ENCODE measurements around the gene NPTXR. TPM values are rescaled to one million over a fixed set of nuclear protein-coding genes. Genes with fewer than 3 reads are reported as not detected.

The NPTXR gene
- total and polyA plus RNA-seq, 2 donors (not counting 3 experiments of a cell fraction or from before 2014, with no cell fraction given), result 0.37 to 0.73 TPM

- dilution Hi-C loops (cut with MboI; ENCODE audit: extremely low pct_ligation_motif_present, low sequenced_read_pairs), result no loop called here
- H3K79me2 ChIP-seq (ENCODE audit: control insufficient read depth, insufficient read depth, low read length), result no peaks in the 10 kb centered on the region
- no TSS peak for BruUV-seq (replicated peaks)
- CTCF ChIA-PET, result interaction anchor here (1.0 kb wide), 1 partner anchor 113 kb away, joined by 3 read pairs; no protein-coding TSS in a partner anchor
- no peaks in the 10 kb centered on the region for H3K36me3 ChIP-seq (ENCODE audit: control insufficient read depth in 2 of 2, extremely low read depth in 1 of 2, insufficient read depth in 2 of 2, low read length in 2 of 2)
- no peak for FAIRE-seq
- H3K27ac ChIP-seq (ENCODE audit: insufficient read depth, low read depth, low read length), result no peak overlapping the region
- no peak overlapping the region for H3K4me2 ChIP-seq (ENCODE audit: insufficient read depth, low read length)
- no peak overlapping the region for H3K4me3 ChIP-seq (replicated peaks in 1 of 3; ENCODE audit: insufficient read depth in 1 of 3, low read depth in 1 of 3, low read length in 3 of 3)
- H3K9me3 ChIP-seq (replicated peaks; ENCODE audit: control insufficient read depth, insufficient read depth, low read length), result no peaks in the 10 kb centered on the region
- TF ChIP-seq CTCF (IDR thresholded peaks at IDR 0.05; ENCODE audit: extremely low read depth in 1 of 2, insufficient read depth in 1 of 2, low read depth in 1 of 2, low read length in 2 of 2) (no peak), POLR2AphosphoS5 (IDR thresholded peaks at IDR 0.05; ENCODE audit: insufficient read depth, low read depth, low read length) (no peak), FOS (IDR thresholded peaks at IDR 0.05; ENCODE audit: borderline replicate concordance, insufficient read depth, low read length) (no peak), JUN (IDR thresholded peaks at IDR 0.05; ENCODE audit: borderline replicate concordance, insufficient read depth, insufficient read length, low read depth) (no peak), MYC (IDR thresholded peaks at IDR 0.05; ENCODE audit: low read depth, low read length) (no peak), EZH2 (IDR thresholded peaks at IDR 0.05; ENCODE audit: borderline replicate concordance, low read depth, low read length, severe bottlenecking) (no peak)
- no peak for DNase-seq (ENCODE audit: low read depth, low spot score)
- no peaks in the 10 kb centered on the region for H3K9me1 ChIP-seq (replicated peaks; ENCODE audit: control insufficient read depth, extremely low read depth, insufficient read depth, low read length)
- H3K4me1 ChIP-seq (ENCODE audit: control insufficient read depth, extremely low read depth, insufficient read depth, low read length), result no peaks in the 10 kb centered on the region
- H4K20me1 ChIP-seq (replicated peaks; ENCODE audit: control insufficient read depth, extremely low read depth, insufficient read depth, low read length), result no peaks in the 10 kb centered on the region
- H2AFZ ChIP-seq (ENCODE audit: low read depth, low read length), result no peak overlapping the region
- no peak overlapping the region for H3K9ac ChIP-seq (replicated peaks; ENCODE audit: extremely low read depth, insufficient read depth, low read length)
- POLR2A ChIA-PET, result no interaction called here
- peaks cover 16 to 21% of the 10 kb centered on the region in 2 experiments for H3K27me3 ChIP-seq (ENCODE audit: control insufficient read depth in 2 of 2, insufficient read depth in 2 of 2, low read length in 2 of 2)
- intact Hi-C loops (cut with micrococcal nuclease), result no loop called here
Observed at GRCh38 chr22:38881997-38882879, 38.4 kb upstream of the NPTXR start.
